Hepatic stellate cell (primary cell): ENCODE results near the gene SRD5A3.

ENCODE experiments used
- DNase-seq: peaks from one replicate; pipeline ENCODE4 v3.0.0; 2011; ENCODE audit warnings: low spot score

The SRD5A3 gene

DNA sequence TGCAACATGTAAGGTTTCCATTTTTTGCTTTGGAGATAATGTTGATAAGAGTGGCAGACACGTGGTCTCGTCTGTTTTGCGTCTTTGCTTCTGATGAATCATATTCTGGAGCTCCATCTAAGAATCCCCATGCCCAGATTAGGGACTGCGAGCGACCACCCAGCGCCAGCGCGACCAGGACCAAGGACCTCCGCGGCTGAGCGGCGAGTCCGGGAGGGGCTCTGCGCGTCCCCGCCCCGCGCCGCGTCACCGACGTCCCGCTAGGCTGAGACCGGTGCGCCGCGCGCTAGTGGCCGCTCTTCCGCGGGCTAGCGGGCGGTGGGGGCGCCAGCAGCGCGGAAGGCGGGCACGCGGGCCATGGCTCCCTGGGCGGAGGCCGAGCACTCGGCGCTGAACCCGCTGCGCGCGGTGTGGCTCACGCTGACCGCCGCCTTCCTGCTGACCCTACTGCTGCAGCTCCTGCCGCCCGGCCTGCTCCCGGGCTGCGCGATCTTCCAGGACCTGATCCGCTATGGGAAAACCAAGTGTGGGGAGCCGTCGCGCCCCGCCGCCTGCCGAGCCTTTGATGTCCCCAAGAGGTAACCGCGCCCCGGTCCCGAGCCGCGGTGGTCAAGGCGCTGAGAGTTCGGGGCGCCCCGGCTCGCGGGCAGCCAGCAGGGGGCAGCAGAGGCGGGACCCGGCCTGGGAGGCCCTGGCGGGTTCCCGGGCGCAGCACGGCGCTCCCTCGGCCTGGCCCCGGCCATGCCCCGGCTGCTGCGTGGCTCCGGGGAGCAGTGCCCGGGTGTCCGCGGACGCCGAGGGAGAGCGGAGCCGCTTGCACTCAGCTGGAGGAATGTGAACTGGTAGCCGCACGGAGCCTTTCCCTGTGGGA is at the start of gene SRD5A3:
Gene SRD5A3, plus strand, starts transcription at position 263 of the 871 bp plus-strand sequence. Its CDS starts 95 bp downstream, at position 358.
- DNase-seq = peak; percentile 83

DNA sequence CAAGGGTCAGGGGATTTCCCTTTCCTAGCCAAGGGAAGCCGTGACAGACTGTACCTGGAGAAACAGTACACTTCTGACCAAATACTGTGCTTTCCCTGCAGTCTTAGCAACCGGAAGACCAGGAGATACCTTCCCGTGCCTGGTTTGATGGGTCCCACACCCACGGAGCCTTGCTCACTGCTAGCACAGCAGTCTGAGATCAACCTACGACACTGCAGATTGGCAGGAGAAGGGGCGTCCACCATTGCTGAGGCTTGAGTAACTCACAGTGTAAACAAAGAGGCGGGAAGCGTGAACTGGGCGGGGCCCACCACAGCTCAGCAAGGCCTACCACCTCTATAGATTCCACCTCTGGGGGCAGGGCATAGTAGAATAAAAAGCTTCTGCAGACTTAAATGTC is 48.7 kb upstream of the SRD5A3 start:
- DNase-seq = no peak

DNA sequence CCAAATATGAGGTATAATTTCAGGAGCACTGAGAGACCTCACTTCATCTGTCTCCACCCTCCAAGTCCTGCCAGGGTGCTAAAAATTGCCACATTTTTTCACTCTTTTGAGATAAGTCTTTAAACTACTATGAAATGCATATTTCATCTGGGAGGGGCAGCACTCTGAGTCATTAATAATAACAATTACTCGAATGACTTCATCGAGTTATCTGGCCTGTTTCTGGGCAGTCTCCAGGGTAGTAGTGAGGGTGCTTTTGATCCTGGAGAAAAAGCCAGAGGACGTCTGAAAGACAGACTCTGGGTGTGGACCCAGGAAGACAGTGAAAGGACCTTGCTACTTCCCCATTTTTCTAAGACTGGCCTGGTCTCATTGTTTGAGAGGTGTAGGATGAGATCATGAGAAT is 42.3 kb upstream of the SRD5A3 start:
- peak; percentile 60 for DNase-seq

DNA sequence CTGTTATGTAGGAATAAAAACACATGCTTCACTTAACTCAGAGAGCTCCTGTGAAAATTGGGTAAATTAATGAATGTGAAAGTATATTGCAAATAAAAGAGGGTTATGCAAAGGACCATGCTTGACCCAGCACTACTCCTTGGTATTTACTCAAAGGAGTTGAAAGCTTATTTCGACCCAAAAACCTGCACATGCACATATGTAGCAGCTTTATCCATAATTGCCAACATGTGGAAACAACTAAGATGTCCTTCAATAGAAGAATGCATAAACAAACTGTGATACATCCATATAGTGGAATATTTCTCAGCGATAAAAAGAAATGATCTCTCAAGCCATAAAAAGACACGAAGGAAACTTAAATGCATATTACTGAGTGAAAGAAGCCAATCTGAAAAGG is 41.7 kb upstream of the SRD5A3 start:
- no peak for DNase-seq

DNA sequence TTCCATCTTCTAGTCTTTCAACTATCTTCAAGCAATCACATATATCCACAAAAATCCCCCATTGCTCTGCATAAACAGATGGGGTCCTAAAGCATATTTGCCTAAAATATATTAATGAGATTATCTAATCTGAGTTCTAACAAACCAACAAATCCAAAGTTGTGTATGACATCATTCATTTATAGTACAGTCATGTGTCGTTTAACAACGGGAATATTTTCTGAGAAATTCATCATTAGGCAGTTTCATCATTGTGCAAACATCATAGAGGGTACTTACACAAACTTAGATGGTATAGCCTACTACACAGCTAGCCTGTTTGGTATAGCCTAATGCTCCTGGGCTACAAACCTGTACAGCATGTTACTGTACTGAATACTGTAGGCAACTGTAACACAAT is 38.0 kb upstream of the SRD5A3 start:
- DNase-seq = no peak

DNA sequence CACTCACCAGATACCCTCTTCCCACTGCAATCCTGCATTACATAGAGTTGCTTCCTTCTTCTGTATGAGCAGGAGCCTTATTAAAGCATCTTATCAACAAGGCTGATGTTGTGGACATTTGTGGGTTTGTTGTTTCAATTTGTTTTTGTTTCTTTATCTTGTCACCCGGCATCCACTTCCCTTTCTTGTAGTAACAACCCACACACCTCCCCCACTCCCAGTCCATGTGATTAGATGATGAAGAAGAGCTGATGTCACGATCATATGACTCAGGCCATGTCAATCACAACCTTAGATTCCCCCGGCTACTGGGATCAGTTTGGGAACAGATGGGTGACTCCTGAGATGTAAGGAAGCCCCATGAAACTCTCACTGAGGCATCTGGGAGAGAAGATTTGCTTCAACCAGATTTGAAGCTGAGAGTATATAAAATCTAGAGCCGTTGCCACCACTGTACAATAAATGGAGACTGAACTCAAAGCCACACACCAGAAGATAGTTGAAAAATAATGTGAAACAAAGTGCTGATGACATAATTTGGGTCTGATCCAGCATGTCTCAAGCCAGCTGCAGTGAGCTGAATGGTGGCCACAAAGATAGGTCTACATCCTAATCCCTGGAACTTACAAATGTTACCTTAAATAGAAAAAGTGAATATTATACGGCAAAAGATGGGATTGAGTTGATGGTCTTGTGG is 34.1 kb upstream of the SRD5A3 start:
- no peak for DNase-seq

DNA sequence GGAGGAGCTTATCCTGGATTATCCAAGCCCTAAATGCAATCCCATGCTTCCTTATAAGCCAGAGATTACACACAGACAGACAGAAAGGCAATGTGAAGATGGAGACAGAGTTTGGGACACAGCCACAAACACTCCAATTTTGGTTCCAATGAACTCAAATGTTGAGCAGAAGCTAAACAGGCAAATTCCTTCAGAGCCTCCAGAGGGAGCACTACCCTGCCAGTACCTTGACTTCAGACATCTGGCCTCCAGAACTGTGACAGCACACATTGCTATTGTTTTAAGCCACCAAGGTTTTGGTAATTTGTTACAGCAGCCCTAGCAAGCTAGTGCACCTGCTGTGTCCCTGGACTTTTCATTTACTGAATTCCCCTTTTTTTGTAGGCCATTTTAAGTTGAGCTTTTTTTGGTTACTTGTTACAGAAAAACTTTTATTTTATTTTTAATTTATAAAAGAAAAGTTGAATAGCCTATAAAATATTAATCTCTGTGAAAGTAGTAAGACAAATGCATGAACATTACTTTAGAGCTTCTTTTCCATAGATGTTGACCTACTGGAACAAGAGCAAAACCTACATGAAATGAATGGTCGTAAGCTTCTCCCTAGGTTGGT is 33.4 kb upstream of the SRD5A3 start:
- DNase-seq = no peak

DNA sequence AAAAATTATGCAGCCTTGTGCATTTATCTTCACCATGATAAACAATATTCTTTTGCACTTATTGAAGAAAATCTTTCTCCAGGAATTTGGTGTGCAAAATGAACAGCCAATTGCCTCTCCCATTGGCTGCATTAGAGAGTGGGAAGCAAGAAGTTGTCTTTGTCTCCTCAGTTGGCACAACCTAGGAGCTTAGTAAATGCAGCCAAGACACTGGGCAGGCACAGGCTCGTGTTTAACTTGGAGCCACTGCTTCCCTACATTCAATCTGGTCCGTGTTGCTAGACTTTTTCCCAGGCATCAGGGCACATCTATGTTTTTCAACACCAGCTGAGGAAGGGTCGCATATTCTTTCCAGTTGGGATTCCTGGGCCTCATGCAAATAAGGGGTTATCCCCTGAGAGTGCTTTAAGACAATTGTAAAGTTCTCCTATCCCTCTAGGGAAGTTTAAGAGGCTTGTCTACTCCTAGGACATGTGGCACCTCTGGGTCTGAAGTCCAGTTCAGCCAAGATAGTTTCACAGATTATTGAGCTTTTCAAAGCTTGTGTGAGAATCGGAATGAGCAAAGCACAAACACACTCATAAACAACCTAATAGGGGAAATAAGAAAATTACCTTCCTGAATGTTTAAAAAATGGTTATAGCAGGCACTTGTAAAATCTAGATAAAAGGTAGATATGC is 31.8 kb upstream of the SRD5A3 start:
- no peak for DNase-seq

DNA sequence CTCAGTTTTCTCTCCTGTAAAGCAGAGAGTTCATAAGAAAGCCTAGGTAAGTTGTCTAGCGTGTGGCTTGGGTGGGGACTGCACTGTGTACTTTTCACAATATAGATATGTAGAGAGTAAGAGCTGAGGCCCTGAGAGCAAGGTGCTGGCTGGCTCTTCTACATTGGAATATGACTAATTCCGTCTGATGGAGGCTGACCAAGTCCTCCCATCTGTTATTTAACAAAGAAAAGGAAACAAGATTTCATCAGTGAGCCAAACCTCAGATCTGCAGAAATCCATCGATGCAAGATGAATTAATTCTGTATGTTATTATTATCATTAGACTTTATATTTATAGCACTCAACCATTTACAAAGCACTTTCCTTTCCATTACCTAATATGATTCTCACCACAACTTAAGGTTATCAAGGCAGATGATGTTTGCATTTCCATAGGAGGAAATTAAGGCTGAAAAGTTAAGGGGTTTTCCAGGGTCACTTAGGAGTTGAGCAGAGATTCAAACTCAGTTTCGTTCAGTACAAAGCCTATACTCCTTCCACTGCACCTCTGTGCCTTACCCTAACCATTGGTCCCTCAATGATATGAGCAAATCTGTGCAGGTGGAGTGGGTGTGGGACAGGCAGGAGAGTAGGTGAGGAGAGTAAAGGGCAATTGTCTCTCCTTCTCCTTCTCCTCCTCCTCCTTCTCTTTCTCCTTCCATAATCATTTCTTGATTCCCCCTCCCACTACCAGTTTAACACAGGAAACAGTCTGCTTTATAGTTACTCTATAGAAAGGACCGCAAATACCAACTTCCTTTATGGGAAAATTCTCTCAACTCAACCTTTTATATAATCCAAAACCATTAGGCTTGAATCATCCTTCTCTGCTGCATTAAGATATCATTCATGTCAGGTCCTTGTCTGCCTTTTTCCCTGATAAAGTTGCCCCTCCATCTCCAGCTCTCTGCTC is 27.6 kb upstream of the SRD5A3 start:
- DNase-seq = no peak

DNA sequence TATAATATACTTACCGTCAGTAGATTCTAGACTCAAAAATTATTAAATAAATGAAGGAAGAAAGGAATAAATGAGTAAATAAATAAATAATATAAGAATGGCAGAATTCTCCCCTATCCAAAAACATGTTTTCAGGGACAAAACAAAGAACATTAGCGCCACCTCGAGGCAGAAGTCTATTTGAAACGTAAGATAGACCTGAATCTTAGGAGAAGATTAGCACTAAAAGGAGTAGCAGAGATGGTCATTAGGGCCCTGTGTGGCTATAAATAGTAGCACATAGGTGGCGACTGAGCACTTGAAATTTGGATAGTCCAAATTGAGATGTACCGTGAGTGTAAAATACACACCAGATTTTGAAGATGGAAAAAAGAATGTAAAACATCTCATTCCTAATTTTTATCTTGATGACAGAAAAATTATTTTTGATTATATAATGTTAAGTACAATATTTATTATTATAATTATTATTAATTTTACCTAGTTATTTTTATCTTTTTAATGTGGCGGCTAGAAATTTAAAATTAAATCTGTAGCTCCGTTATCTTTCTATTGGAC is 24.3 kb upstream of the SRD5A3 start:
- DNase-seq = peak; percentile 11

DNA sequence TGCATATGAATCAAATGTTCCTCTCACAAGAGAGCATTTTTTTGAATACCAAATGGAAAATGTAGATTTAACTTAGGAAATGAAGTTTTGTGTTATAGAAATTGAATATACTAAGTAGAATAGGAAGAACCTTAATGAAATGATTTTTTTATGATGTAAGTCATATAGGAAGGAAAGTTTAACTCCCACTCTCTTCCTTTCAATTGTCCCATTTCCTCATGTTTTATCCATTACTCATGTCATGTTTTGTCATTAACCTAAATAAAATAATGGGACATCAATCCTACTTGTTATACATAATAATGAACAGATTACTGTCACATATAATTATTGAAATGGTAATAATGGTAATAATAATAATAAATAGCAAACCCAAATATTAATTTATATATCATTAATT is 22.7 kb upstream of the SRD5A3 start:
- no peak for DNase-seq

DNA sequence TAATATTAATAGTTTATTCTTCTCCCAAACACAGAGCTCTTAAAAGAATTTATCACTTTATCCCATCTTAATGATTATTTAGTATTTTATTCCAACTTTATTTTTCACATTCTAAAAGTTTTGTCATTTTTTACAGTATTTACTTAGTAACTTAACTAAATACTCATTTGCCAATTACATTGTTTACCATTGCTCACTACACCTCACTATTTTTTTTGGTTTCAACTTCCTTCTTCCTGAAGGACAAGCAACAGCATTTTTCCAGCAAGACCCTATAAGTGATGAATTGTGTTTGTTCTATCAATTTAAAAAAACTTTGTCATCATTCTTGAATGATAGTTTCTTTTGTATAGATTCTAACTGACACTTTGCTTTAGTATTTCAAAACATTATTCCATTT is 19.4 kb upstream of the SRD5A3 start:
- no peak for DNase-seq

DNA sequence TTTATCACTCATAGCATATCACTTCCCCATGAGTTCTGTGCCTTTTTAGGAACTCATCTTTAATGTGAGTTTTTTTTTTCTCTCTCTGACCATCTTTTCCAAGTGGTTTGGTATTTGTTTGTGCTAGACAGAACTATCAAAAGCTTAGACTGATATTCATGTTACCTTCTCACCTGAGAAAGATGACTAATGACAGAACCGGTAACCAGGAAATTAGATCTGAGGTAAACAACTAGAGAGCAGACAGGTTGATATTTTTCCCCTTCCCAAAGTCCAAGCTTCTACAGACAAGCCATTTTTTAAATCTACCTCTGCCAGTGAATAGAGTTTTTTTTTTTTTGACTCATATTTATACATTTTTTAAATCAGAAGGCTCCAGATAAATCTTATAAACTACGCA is 17.0 kb upstream of the SRD5A3 start:
- DNase-seq = no peak

DNA sequence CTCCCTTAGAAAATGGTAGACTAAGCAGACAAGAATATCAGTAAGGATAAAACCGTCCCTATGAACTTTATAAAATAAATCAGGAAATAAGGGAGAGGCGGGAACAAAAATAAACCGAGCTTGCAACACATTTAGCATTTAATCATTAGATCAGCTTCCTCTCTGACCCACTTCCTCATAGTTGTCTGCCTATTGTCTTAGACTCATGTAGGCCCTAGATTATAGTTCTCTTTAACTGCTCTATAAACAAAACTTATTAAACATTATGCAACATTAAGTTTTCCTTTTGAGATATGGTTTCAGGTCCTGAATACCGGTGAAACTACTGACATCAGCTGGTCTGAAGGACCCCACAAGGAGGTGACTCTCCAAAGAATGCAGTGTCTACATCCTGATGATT is 15.8 kb upstream of the SRD5A3 start:
- DNase-seq = no peak

DNA sequence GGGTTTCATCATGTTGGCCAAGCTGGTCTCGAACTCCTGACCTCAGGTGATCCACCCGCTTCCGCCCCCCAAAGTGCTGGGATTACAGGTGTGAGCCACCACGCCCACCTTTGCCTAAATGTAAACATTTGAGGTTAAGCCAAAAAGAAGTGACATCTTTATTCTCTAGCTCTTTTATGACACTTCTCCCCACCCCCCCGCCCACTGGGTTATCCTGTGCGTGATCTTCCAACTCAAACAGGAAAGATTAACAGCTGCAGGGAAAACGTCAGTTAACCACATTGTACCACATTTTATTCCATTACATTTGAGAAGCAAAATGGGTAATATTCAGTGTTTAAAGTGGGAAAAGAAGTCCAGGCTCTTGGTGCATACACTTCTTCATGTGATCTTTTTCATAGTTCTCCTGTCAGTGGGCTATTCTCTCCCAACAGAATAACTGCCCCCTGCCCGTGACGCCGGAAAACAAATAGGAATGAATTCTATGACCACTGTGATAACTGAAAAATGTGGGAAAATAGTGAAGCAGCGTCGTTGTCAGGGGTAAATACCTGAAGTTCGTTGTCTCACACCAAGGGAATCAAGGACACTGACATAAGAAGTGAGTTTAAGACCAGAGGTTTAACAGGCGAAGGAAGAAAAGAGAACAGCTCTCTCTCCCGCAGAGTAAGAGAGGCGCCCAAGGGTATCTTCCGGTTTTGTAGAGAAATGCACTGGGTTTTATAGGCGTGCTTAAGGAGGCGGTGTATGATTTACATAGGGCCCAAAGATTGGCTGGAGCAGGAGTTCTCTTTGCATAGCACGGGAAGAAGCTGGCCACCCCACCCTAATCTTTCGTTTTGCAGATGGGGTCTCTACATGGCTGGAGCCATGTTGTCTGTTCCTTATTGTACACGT is 9.7 kb upstream of the SRD5A3 start:
- DNase-seq = no peak

DNA sequence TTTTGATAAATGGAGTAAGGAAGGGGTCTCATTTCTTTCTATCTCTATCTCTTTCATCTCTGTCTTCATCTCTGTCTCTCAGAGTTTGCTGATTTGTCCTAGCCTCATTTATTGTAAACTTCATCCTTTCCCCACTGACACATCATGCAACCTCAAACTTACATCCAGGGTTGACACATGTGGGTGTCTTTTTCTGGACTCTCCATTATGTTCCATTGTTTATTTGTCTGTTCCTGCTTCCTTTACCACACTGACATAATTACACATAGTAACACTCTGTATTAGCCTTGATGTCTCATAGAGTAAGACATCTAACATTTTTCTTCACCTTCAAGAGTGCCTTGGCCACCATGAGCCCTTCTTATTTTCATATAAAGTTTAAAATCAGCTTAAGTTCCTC is 8.1 kb upstream of the SRD5A3 start:
- no peak for DNase-seq

DNA sequence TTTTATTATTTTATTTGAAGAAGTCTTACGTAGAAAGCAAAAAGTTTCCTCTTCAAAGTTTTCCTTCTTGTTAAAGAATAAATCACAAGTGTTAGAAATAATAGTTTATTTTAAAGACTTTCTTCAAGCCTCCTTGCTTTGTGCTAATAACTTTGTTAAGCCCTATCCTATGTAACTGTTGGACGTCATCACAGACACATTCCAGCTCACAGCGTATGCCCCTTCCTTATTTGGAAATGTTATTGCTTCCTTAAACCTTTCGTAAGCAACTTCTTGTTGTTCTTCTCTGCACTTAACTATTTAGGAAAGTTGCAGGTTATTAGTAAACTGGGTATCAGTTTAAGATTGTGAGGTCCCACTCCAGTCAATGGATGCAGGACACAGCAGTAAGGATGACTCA is 7.6 kb upstream of the SRD5A3 start:
- no peak for DNase-seq

DNA sequence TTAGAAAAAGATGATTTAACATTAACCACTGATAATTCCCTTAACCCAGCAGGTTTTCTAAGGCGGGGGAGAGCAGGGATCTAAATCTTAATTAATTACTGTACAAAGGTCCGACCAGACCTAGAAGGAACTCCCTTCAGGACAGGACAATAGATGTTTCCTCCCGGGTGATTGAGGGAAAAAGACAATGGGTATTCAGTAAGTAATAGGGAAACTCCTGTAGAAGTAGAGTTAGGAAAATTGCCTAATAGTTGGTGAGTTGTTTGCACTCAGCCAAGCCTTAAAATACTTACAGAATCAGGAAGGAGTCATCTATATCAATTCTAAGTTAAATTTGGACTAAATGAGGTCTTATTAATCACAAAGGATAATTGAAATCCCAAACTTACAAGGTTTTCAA is 5.8 kb upstream of the SRD5A3 start:
- DNase-seq = no peak

DNA sequence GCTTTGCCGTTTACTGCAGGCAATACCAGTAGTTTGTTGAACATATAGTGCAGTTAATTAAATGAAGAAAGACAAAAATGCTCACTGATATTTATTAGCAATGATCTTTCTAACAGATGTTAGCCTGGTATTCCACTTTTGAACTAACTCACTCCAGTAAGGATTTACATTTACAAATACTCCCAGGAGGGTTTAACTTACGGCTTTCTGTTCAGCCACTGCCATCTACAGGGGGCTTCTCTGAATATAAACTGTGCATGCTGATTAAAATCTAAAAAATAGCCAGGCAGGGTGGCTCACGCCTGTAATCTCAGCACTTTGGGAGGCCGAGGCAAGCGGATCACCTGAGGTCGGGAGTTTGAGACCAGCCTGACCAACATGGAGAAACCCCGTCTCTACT is 2.2 kb upstream of the SRD5A3 start:
- no peak for DNase-seq

DNA sequence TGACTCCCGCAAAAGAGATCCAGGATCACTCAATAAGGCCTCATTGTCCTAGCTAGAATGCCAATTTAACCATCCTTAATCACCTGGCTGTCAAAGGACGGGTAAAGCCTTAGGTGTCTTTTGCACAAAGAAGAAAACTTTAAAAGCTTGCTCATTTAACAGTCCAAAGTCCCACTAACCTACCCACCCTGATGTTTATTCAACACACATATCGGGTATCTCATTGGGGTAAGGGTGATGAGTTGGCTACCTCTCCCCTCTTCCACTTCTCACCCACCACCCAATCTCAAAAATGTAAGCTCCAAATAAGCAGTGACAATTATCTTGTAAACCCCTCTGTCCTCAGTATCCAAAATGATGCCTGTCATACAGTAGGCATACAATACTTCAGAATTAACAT is 988 bp upstream of the SRD5A3 start:
- DNase-seq = no peak
